ENCODE results near the gene SFXN2. TPM values are rescaled to one million over a fixed set of nuclear protein-coding genes. Genes with fewer than 3 reads are reported as not detected.
A peak's percentile ranks its signal among the peaks of the same experiment; 100 is the strongest.

SFXN2 gene
- total RNA-seq, 4 donors from 2014 or later: 1.4 to 7.8 (median 3.6) TPM

DNA sequence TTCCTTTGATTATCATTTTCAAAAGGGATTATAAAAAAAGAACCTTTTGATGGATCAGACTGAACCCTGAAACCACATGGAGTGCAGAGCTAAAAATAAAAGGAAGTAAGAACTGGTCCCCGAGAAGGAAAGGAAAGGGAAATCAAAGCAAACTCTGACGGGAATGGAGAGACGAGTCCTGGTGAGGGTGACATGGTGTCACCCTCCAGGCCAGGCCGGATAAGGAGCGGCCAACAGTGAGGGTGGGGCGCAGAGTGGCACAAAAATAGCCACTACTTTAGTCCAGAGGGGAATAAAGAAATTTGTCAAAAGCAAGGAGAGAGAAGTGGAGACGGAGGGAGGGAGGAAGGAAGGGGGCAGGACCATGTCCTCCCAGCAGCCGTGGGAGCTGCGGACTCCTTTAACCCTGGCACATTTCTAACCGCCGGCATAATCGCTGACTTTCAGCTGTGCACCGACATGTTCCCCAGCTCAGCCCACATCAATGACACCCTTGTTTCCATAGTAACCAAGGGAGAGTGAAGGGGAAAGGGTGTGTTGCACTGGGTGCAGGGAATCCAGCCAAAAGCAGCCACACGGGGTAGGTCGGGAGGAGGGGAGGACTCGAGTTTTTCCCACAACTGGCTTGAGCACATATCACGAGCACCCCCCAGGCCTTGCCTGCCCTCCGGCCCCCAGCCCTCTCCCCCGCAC lies 40.5 kb upstream of the SFXN2 start:
- 2 to 13% methylated on average over 16 to 19 of the region's 19 CpGs for WGBS, 2 donors
- Histone ChIP-seq H3K4me3 (peak overlapping the region; percentile 10 to 54 (median 28)), H3K36me3 (no peaks in the 10 kb centered on the region), H3K27me3 (no peaks in the 10 kb centered on the region), H3K27ac (peak overlapping the region; percentile 66 to 89 (median 76)), H3K9me3 (no peaks in the 10 kb centered on the region), H3K4me1 (peaks cover 40 to 88% (median 64%) of the 10 kb centered on the region in 3 donors)
- no peak for DNase-seq
- intact Hi-C loops (cut with DNase I): no loop called here
- TF ChIP-seq, protein P1, sequence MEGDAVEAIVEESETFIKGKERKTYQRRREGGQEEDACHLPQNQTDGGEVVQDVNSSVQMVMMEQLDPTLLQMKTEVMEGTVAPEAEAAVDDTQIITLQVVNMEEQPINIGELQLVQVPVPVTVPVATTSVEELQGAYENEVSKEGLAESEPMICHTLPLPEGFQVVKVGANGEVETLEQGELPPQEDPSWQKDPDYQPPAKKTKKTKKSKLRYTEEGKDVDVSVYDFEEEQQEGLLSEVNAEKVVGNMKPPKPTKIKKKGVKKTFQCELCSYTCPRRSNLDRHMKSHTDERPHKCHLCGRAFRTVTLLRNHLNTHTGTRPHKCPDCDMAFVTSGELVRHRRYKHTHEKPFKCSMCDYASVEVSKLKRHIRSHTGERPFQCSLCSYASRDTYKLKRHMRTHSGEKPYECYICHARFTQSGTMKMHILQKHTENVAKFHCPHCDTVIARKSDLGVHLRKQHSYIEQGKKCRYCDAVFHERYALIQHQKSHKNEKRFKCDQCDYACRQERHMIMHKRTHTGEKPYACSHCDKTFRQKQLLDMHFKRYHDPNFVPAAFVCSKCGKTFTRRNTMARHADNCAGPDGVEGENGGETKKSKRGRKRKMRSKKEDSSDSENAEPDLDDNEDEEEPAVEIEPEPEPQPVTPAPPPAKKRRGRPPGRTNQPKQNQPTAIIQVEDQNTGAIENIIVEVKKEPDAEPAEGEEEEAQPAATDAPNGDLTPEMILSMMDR (IDR thresholded peaks at IDR 0.05): no peak
- peak in 1 of 4 donors; percentile 6 for TF ChIP-seq POLR2A (IDR thresholded peaks at IDR 0.05)

DNA sequence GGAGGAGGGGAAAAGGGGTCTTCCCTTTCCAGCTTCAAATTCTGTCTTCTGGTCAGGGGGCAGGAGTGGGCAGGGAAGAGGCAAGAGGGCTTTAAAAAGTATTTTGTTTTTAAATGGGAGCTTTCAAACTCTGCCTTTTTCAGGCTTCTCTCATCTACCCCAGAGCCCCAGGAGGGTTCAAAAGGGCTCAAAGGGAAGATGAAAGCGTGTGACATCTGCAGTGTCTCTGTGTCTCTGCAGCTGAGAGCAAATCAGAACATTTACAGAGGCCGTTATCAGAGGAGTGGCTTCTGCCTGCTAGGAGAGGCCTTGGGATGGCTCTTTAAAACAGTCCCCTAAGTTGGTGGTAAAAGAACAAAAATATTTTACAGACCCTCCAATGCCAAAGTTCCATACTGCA lies 39.9 kb upstream of the SFXN2 start:
- DNase-seq: no peak
- H3K4me1 ChIP-seq: peaks cover 34 to 88% (median 61%) of the 10 kb centered on the region in 3 donors
- H3K36me3 ChIP-seq: no peaks in the 10 kb centered on the region
- H3K9me3 ChIP-seq: no peaks in the 10 kb centered on the region
- peak overlapping the region in 3 of 4 donors; percentile 27 to 54 (median 28) for H3K4me3 ChIP-seq
- H3K27me3 ChIP-seq: no peaks in the 10 kb centered on the region
- WGBS, 2 donors: 6 to 31% methylated on average over 2 of the region's 2 CpGs
- intact Hi-C loops (cut with DNase I): no loop called here
- TF ChIP-seq, protein P1 (IDR thresholded peaks at IDR 0.05): no peak
- TF ChIP-seq POLR2A (IDR thresholded peaks at IDR 0.05): no peak
- peak overlapping the region; percentile 66 to 89 (median 76) for H3K27ac ChIP-seq

DNA sequence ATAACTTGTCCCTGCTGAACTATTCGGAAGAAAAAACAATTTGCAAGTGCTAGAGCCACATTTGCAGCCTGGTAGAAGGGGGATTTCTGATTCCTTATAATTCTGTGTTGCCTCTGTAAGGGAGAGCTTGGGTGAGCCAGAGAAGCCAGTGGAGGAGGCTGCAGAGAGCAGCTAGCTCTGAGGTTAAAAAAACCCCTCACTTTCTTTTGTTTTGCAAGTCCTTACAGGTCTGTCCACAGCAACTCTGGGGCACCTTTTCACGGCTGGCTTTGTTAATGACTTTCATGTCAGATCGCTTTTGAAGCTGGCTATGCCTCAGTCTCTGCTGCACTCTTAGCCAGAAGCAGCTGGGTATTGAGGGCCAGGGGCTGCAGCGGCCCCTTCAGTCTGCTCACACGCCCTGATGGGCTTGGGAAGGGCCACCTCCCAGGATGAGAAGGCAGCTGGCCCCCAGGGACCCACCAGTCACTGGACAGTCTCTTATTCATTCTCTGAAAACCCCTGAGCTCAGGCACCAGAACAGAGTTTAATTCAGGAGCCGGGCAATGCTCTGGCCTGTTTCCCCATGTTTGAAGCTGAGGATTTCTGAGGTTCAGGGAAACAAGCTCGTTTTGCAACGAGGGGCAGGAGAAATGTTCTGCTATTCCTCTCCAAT lies 39.3 kb upstream of the SFXN2 start:
- H3K4me1 ChIP-seq: peaks cover 30 to 82% (median 56%) of the 10 kb centered on the region in 3 donors

DNA sequence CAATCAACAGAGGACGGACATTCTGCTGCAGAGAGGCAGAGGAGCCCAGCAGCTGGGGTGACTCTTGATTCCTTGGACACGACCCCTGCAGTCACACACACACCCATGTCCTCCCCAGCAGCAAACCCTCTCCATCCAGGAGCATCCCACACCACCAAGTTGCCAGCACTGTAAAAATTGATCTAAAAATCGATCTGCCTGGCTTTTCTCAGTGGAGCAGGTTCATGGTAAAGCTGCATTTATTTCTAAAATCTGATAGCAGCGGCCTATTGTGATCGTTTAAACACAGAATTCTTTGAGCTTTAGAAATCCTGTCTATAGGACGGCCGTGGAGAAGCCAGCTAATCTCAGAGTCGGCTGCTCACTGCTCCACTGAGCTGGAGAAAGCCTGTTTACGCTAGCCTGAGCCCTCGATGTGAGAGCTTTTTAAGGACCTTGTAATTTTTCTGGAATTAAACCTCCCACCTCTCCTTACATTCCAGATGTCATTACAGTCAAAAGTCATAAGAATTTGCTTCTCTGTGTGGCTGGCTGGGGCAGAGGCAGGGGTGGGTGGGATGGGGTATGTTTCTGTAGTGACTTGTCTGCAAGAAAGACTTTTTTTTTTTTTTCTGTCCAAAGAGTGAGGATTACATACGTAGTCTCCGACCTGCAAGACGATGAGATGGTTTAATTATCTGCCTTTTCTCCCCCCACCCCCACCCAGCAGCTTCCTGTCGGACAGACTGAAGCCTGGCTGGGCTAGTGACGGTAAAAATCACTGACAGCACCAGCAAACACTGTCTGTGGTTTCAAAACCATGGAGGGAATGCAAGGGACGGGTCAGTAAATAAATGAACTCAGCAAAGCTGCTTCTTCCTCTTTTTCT lies 38.5 kb upstream of the SFXN2 start:
- Histone ChIP-seq H3K27me3 (no peaks in the 10 kb centered on the region), H3K4me3 (peak overlapping the region in 1 of 4 donors; percentile 3), H3K4me1 (peaks cover 30 to 74% (median 55%) of the 10 kb centered on the region in 3 donors), H3K36me3 (no peaks in the 10 kb centered on the region), H3K27ac (peak overlapping the region; percentile 52 to 89 (median 74)), H3K9me3 (no peaks in the 10 kb centered on the region)
- 24 to 43% methylated on average over 14 to 15 of the region's 16 CpGs for WGBS, 2 donors
- intact Hi-C loops (cut with DNase I): no loop called here
- DNase-seq: no peak
- TF ChIP-seq POLR2A (IDR thresholded peaks at IDR 0.05): peak in 1 of 4 donors; percentile 17
- TF ChIP-seq, protein P1 (IDR thresholded peaks at IDR 0.05): peak in 1 of 6 experiments; percentile 4

More for the DNA sequence above, 39.3 kb upstream of the SFXN2 start:
- no peaks in the 10 kb centered on the region for H3K9me3 ChIP-seq
- intact Hi-C loops (cut with DNase I): no loop called here
- no peak for DNase-seq
- H3K27ac ChIP-seq: peak overlapping the region; percentile 52 to 89 (median 74)
- no peaks in the 10 kb centered on the region for H3K27me3 ChIP-seq
- H3K36me3 ChIP-seq: no peaks in the 10 kb centered on the region
- peak overlapping the region in 1 of 4 donors; percentile 54 for H3K4me3 ChIP-seq
- WGBS, 2 donors: 31 to 32% methylated on average over 3 to 7 of the region's 8 CpGs
- no peak for TF ChIP-seq POLR2A (IDR thresholded peaks at IDR 0.05)
- TF ChIP-seq, protein P1 (IDR thresholded peaks at IDR 0.05): no peak

Measured in esophagus squamous epithelium (tissue), 5 donors.